ENCODE measurements around the gene ARHGAP28.
"Not testable (repeated sequence)": the region's sequence is repeated elsewhere in the genome, so short reads cannot be mapped to it uniquely, and the experiment has no call there.

ARHGAP28 gene

GRCh38 chr18:6776188-6776587, 46.7 kb downstream of the ARHGAP28 start:
- no peak for DNase-seq

GRCh38 chr18:6777509-6777908, 48.0 kb downstream of the ARHGAP28 start:
- no peak for DNase-seq

- DNase-seq = no peak
Measured at GRCh38 chr18:6778459-6779247, 49.1 kb downstream of the ARHGAP28 start.

- no peak for DNase-seq
Measured at GRCh38 chr18:6781142-6781714, 51.7 kb downstream of the ARHGAP28 start.

- DNase-seq = no peak
Measured at GRCh38 chr18:6781796-6782195, 52.3 kb downstream of the ARHGAP28 start.

- DNase-seq = no peak
Measured at GRCh38 chr18:6782861-6783260, 53.3 kb downstream of the ARHGAP28 start.

GRCh38 chr18:6784046-6784445, 54.5 kb downstream of the ARHGAP28 start:
- no peak for DNase-seq

- DNase-seq = no peak
Measured at GRCh38 chr18:6785001-6785400, 55.5 kb downstream of the ARHGAP28 start.

GRCh38 chr18:6785411-6785810, 55.9 kb downstream of the ARHGAP28 start:
- DNase-seq = no peak

- no peak for DNase-seq
Measured at GRCh38 chr18:6792391-6792790, 62.9 kb downstream of the ARHGAP28 start.

GRCh38 chr18:6793455-6793854, 63.9 kb downstream of the ARHGAP28 start:
- no peak for DNase-seq

- no peak for DNase-seq
Measured at GRCh38 chr18:6793986-6794385, 64.5 kb downstream of the ARHGAP28 start.

GRCh38 chr18:6795307-6795706, 65.8 kb downstream of the ARHGAP28 start:
- DNase-seq = no peak

- no peak for DNase-seq
Measured at GRCh38 chr18:6796511-6796910, 67.0 kb downstream of the ARHGAP28 start.

- no peak for DNase-seq
Measured at GRCh38 chr18:6797171-6797570, 67.7 kb downstream of the ARHGAP28 start.

GRCh38 chr18:6798896-6799295, 69.4 kb downstream of the ARHGAP28 start:
- DNase-seq = no peak

- DNase-seq = not testable (repeated sequence)
Measured at GRCh38 chr18:6800309-6800708, 70.8 kb downstream of the ARHGAP28 start.

GRCh38 chr18:6807515-6808257, 78.2 kb downstream of the ARHGAP28 start:
- no peak for DNase-seq

GRCh38 chr18:6810191-6810590, 80.7 kb downstream of the ARHGAP28 start:
- DNase-seq = no peak

GRCh38 chr18:6811816-6812215, 82.3 kb downstream of the ARHGAP28 start:
- DNase-seq = no peak

- no peak for DNase-seq
Measured at GRCh38 chr18:6814882-6815425, 85.4 kb downstream of the ARHGAP28 start.

- no peak for DNase-seq
Measured at GRCh38 chr18:6816154-6816553, 86.6 kb downstream of the ARHGAP28 start.

GRCh38 chr18:6819332-6819731, 89.8 kb downstream of the ARHGAP28 start:
- DNase-seq = no peak

- DNase-seq = no peak
Measured at GRCh38 chr18:6820314-6820713, 90.8 kb downstream of the ARHGAP28 start.
